ENCODE measurements around the gene PPP1R1C. TPM values are rescaled to one million over a fixed set of nuclear protein-coding genes. Genes with fewer than 3 reads are reported as not detected.

Gene PPP1R1C
- total RNA-seq, 1 donor from 2014 or later, result 2.9 TPM

DNA sequence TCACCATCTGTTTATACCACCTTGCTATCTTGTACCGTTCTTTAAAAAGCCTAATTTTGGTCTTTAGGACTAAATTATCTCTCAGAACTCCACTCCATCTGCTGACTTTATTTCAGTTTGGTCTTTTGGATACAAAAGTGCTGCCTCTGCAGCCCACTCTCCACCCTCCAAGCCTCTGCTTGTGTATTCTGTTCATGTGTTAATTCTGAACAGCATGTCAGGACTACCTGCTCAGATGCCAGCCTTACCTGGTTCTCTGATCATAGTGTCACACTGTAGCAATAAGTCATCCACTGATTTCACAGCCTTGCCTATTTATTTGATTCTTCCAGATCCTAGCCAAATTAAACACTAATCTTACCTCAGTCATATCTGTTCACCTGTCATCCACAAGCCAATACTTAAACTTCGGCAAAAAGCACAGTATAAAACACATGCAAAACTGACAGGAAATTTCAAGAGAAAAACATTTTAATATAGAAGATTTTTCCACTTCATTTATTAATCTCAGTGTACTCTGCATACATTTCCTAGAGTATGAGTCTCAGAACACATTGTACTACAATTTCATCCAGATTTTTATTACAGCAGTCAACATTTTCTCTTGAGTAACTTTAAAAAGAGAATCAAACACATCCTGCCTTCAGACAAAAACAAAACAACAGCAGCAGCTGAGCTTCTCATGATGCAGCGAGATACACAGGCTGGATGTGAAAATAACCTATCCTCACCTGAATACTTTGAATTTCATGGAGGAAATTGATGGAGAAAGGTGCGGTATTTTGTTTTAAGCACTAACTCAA is 64.9 kb downstream of the PPP1R1C start:
- TF ChIP-seq, protein P1, sequence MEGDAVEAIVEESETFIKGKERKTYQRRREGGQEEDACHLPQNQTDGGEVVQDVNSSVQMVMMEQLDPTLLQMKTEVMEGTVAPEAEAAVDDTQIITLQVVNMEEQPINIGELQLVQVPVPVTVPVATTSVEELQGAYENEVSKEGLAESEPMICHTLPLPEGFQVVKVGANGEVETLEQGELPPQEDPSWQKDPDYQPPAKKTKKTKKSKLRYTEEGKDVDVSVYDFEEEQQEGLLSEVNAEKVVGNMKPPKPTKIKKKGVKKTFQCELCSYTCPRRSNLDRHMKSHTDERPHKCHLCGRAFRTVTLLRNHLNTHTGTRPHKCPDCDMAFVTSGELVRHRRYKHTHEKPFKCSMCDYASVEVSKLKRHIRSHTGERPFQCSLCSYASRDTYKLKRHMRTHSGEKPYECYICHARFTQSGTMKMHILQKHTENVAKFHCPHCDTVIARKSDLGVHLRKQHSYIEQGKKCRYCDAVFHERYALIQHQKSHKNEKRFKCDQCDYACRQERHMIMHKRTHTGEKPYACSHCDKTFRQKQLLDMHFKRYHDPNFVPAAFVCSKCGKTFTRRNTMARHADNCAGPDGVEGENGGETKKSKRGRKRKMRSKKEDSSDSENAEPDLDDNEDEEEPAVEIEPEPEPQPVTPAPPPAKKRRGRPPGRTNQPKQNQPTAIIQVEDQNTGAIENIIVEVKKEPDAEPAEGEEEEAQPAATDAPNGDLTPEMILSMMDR (IDR thresholded peaks at IDR 0.05), result no peak
- Histone ChIP-seq H3K27me3 (ENCODE audit: low read depth) (no peaks in the 10 kb centered on the region), H3K4me1 (no peaks in the 10 kb centered on the region), H3K36me3 (no peaks in the 10 kb centered on the region), H3K4me3 (no peak overlapping the region), H3K9me3 (no peaks in the 10 kb centered on the region), H3K27ac (no peak overlapping the region)
- no peak for DNase-seq
- ATAC-seq, result no peak
- intact Hi-C loops (cut with DNase I), result no loop called here

DNA sequence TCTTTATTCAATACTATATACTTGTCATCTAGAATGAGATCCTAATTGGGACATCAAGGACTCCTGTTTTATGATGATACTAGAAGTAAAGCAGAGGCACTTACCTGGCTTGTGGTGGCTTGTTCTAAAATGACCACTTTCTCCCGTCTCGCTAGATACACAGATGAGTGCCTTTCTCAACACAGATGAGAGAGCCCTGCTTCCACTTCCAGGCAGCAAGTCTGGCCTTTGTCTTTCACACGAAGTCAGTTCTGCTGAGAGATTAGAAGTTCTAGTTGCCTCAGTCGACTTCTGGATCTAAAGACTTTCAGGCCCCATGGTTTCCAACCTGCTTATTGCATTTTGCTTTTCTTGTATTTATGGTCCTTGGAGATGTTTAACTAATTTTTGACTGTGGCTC is 70.3 kb downstream of the PPP1R1C start:
- DNase-seq, result no peak
- no peaks in the 10 kb centered on the region for H3K9me3 ChIP-seq
- no peaks in the 10 kb centered on the region for H3K36me3 ChIP-seq
- intact Hi-C loops (cut with DNase I), result no loop called here
- H3K27ac ChIP-seq, result no peak overlapping the region
- H3K27me3 ChIP-seq (ENCODE audit: low read depth), result no peaks in the 10 kb centered on the region
- no peaks in the 10 kb centered on the region for H3K4me1 ChIP-seq
- TF ChIP-seq, protein P1 (IDR thresholded peaks at IDR 0.05), result no peak
- H3K4me3 ChIP-seq, result no peak overlapping the region
- no peak for ATAC-seq

DNA sequence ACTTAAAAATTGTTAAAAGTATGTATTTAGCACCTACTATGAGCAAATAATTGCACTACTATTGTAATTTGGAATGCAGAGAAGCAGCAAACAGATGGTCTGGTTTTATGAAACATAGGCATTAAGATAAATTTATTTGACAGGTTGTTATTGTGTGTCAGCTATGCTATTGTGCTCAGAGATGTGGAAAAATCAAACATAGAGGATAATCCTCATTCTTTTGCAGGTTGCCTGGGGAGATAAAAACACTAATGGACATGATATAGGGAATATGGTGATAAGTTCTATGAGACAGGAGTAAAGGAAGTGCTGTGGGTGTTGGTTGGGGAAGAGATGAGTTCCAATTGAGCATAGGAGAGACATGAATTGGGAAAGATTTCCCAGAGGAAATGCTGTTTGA is 71.3 kb downstream of the PPP1R1C start:
- Histone ChIP-seq H3K9me3 (no peaks in the 10 kb centered on the region), H3K4me3 (no peak overlapping the region), H3K4me1 (no peaks in the 10 kb centered on the region), H3K27me3 (ENCODE audit: low read depth) (no peaks in the 10 kb centered on the region), H3K36me3 (no peaks in the 10 kb centered on the region), H3K27ac (no peak overlapping the region)
- ATAC-seq (no peak), DNase-seq (no peak)
- TF ChIP-seq, protein P1 (IDR thresholded peaks at IDR 0.05), result no peak
- intact Hi-C loops (cut with DNase I), result no loop called here

DNA sequence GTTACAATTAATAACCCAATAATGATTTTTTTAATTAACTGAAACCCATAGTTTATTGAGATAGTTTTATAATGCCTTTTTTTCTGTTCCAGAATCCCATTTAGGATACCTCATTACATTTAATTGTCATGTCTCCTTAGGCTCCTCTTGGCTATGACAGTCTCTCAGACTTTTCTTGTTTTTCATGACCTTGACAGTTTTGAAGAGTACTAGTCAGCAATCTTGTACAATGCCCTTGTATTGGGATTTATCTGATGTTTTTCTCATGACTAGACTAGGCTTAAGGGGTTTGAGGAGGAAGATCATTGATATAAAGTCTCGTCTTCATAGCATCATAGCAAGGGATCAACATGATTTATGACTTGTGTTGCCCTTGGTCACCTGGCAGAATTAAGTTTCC is 72.4 kb downstream of the PPP1R1C start:
- intact Hi-C loops (cut with DNase I), result no loop called here

DNA sequence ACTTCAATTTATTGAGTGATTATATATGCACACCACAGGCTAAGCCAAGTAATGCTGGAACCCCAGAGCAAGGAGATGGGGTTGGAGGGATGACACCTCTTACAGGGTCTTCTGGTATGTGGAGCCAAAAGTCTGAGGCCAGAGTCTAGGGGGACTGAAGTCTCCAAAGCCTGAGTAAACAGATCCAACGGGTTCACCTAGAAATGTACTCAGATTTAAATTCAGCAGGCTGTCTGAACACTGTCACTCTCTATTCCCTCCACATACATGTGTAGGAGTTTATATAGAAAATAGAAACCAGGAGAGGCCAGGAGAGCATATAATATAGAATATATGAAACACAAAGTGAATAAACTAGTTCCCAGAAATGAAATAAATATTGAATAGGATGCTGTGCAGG is 76.1 kb downstream of the PPP1R1C start:
- DNase-seq (no peak), ATAC-seq (no peak)
- Histone ChIP-seq H3K4me3 (no peak overlapping the region), H3K4me1 (no peaks in the 10 kb centered on the region), H3K9me3 (no peaks in the 10 kb centered on the region), H3K36me3 (no peaks in the 10 kb centered on the region), H3K27me3 (ENCODE audit: low read depth) (no peaks in the 10 kb centered on the region), H3K27ac (no peak overlapping the region)
- TF ChIP-seq, protein P1 (IDR thresholded peaks at IDR 0.05), result no peak
- intact Hi-C loops (cut with DNase I), result no loop called here

More for the DNA sequence above, 72.4 kb downstream of the PPP1R1C start:
- ATAC-seq, result no peak
- no peak for DNase-seq
- Histone ChIP-seq H3K4me1 (no peaks in the 10 kb centered on the region), H3K27me3 (ENCODE audit: low read depth) (no peaks in the 10 kb centered on the region), H3K4me3 (no peak overlapping the region), H3K27ac (no peak overlapping the region), H3K9me3 (no peaks in the 10 kb centered on the region), H3K36me3 (no peaks in the 10 kb centered on the region)
- TF ChIP-seq, protein P1 (IDR thresholded peaks at IDR 0.05), result no peak

All from lower lobe of right lung (tissue), 2 donors.